NCI-H146 (cell line): Measurements from ENCODE around the gene PURA.
A peak's percentile ranks its signal among the peaks of the same experiment; 100 is the strongest.

Experiments used
- DNase-seq: peaks from one replicate; lab custom pipeline; 2025; lab: John Stamatoyannopoulos, UW

PURA gene

DNA sequence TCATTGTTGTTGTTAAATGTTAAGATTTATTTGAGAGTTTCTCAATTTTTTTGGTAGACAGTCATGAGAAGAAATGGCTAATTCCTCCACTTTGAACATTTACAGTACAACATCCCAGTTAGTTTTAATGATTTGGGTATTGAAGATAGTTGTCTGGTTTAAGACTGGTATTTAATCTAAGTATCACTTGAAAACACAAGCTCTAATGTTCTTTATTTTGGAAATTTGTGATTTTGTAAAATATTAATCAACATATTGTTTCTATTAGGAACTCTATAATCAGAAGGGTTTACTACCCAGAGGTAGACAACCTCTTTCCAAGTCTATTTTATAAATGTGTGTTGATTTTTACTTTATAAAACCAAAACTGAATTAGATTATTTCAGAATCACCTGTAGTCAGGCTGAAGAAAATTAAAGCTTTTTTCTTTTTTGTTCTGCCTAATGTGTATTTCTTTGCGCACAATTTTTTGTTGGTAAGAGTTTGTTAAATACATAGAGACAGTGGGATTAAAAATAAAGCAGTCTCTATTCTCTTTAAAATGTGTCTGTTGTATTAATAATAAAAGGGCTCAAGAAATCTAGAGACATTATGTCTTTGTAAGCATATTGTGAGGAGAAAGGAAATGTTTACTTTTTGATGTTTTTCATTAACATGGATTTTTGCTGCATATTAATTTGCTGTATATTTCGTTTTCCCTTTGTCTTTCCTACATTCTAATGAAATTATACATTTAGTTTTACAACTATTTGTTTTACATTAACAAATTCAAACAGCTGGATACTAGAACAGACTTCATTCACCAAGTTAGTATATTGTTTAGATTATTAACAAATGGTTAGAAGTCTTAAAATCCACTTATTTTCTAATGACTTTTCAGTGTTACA, 3.9 kb upstream of the PURA start:
- DNase-seq, result no peak

DNA sequence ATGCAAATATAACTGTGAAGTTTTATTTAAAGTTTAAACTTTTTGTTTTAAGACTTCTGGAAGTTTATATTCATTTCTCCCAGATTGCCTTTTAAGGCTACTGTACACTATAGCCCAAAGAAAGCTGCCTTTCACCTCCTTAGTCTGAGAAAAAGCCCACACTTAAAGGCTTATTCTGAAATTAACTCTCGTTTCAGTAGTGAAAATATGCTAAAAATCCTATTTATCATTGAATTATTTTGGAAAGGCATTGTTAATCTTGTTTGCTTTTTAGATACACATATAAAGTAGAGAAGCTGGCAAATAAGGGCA, 3.3 kb upstream of the PURA start:
- DNase-seq, result no peak

DNA sequence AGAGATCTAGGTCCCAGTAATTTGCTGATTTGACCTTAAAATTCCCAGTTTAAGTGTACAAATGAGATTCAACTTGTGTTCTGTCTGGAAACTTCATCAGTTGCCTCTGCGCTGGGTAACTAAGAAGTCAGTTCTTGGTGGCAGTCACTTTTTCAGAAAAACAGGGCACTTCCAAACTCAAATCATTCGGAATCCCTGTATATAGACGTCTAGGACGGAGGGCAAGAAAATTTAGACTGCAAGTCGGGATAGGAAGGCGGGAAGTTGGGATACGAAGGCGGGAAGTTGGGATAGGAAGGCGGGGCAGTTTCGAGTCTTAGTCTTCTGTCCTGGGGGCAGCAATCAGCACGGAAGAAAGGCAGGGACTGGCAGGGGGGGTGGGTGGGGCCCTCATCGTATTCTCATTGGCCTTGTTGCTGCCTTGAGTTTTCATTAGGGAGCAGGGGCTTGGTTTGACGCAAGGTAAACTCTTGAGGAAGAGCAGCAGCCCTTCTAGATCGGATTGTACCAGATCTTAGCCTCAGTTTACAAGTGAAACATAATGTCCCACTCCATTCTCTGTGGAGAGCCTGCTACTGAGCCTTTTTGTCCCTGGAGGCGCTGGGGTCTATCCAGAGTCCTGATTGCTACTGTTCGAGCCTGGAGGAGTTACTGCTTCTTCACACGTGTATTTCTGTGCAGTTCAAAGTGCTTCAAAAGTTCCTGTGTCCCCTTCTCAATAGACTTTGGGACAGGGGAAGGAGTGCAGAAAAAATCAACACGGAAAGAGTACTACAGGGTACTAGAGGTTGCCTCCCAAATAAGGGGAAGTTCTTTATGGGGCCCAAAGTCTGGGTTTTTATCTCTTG, 2.7 kb upstream of the PURA start:
- no peak for DNase-seq

DNA sequence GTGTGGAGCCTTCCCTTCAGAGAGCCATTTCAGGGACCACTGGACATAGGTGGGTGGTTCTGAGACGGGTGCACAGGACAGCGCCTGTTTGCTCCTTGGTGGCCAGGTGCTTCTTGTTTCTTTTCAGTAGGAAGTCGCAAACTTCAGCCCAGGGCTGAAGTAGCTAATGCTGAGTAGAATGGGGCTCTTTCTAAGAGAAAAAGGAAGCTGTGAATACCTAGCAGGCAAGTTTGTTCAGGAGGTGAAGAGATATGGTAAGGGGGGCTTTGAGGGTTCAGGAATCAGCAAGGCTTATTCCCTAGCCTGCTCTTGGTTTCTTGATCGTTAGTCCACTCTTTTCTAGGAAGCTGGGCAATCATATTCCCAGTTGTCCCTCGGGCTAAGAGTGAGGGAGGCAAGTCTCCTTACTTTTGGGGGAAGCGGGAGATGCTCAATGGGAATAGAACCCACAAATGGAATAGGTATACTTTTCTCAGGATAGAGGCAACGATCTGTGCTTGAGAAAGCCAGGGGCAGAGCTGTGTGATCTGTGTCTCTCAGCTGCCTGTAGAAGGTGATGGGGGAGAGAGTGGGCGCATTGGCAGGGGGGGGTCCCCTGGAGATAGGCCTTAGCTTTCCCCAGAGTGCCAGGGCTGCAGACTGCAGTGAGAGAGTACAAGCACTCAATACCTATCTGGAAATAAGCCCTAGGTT, 1.9 kb upstream of the PURA start:
- DNase-seq, result no peak

DNA sequence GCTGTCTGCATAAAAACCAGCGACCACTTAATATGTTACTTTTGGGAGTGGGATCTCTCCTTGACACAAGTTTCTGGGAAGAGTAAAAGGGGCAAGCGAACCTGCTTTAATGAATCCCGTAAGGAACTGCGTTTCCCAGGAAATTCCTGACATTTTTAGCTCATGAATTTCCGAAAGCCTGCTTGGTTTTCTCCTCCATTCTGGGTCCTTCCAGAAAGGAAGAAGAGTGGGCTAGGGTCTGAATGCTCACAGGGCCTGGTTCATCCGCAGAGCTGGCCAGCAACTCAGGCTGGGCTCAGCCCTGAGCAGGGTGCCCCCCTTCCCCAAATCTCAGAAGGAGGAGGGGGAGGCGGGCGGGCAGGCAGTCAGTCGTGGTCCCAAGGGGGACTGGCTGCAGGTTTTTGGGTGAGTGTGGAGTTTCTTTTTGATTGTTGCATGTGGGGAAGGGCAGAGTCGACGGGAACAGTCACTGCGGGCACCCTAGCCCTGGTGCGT, 1.2 kb upstream of the PURA start:
- no peak for DNase-seq

DNA sequence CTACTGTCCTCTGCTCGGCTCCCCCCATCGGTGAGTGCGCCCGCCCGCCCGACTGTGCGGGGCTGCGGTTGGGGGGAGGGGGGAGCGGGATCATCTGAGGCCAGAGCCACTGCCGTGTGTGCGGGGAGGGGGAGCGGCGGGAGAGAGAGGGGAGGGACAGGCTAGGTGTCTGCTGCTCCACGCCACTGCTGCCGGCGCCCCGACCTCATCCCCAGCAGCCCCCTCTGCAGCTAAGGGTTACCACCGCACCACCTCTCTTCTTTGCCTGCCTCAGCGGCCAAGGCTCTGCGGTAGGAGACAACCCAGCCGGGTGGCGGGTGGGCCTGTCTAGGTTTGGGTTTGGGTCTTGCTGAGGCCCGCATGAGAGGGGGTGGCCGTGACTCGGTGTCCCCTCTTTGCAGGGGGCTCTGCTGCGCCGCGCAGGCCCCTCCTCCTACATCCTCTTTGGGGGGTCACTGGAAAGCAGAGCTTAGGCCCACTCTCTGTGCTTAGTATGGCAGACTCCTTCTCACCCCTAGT, 670 bp upstream of the PURA start:
- DNase-seq, result no peak

DNA sequence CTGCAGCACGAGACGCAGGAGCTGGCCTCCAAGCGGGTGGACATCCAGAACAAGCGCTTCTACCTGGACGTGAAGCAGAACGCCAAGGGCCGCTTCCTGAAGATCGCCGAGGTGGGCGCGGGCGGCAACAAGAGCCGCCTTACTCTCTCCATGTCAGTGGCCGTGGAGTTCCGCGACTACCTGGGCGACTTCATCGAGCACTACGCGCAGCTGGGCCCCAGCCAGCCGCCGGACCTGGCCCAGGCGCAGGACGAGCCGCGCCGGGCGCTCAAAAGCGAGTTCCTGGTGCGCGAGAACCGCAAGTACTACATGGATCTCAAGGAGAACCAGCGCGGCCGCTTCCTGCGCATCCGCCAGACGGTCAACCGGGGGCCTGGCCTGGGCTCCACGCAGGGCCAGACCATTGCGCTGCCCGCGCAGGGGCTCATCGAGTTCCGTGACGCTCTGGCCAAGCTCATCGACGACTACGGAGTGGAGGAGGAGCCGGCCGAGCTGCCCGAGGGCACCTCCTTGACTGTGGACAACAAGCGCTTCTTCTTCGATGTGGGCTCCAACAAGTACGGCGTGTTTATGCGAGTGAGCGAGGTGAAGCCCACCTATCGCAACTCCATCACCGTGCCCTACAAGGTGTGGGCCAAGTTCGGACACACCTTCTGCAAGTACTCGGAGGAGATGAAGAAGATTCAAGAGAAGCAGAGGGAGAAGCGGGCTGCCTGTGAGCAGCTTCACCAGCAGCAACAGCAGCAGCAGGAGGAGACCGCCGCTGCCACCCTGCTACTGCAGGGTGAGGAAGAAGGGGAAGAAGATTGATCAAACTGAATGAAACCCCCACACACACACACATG, 654 bp downstream of the PURA start:
- DNase-seq, result peak; percentile 60

DNA sequence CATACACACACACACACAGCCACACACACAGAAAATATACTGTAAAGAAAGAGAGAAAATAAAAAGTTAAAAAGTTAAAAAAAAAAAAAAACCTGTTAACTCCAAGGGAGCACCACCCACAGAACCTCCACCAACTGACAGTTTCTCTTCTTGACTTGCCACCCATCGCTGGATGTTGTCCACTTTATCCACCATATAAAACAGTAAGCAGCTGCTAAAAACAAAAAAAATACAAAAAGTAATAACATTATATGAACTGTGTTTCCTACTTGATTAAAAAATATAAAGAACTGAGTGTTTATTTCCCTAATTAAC, 1.2 kb downstream of the PURA start:
- no peak for DNase-seq

DNA sequence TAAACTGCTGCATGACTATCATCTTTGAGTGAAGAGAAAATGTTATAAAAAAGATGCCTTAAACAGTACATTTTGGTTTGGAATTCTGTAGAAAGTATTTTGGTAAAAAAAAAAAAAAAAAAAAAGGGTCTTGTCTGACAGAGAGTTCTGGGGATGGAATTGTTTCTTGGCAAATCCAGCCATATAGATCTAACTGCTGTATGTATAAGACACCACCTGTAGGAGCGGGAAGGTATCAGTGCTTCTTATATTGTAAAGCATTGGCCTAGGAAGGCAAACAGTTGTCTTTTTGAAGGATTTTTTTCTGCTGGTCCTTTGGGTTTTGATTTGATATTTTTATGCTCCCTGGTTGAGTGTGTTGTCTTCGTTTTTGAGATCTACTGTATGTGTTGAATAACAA, 2.8 kb downstream of the PURA start:
- DNase-seq, result no peak

DNA sequence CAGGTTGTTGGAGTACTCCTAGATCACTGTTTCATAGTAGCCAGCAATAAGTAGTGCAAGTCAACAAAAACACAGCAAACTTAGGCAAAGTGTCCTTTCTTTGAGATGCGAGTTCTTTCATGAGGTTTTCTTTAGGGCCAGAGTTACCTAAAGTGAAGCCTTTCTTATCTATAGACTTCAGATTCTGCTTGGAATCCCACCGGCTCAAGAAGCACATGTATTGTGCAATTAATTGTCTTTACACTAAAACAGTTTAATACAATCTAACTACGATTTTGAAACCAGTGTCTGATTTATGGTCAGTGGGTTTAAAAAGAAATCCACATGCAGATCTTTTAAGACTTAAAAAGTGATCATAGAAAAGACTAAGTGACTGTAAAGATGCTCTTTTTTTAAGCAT, 3.6 kb downstream of the PURA start:
- DNase-seq, result no peak

DNA sequence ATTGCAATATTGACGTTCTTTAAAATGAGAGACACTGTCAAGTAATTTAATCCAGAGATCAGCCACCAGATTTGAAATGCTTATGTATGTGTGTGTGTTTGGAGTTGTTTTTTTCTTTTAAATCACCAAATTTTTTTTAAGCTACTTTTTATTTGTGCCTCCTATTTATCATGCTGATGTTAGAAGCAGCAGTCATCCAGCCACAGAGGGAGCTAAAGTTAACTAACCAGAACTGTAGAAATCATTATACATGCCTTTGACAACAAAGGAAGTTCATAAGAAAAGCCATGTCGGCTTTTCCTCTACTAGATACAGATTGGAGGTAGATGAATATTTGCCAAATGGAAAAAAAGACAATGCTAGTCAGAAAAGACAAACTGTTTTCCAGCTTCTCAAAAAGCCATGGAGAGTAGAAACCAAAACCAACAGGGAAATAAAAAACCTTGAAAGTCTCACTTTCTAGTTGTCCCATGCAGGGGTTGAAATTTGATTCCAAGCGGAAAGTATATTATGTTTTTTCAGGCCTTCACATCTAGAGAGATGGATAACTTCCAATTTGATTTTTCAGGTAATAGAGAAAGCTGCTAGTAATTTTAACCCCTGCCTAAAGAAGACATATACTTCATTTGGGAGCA, 4.5 kb downstream of the PURA start:
- DNase-seq, result no peak

DNA sequence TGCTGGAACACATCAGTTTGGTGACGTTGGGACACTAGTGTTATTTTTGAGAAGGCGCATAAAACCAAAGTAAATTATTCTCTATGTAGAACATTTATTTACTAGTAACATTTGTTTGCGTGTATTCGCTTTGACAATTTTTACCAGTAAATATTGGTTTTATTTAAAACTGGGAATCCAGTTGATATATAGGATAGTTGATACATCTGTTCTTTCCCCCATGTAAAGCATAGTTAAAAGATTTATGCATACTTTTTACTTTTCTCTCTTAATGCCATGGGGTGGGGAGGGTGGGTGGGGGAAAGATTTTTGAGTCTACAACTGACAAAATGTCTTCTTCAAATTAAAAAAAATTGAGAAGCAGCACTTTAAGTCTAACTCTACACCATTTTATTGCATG, 11.7 kb downstream of the PURA start, which contains the start of gene IGIP:
Gene IGIP, plus strand, starts transcription at position 301 of the 400 bp plus-strand sequence. CDS start 2,540 bp downstream, outside the sequence.
- no peak for DNase-seq

DNA sequence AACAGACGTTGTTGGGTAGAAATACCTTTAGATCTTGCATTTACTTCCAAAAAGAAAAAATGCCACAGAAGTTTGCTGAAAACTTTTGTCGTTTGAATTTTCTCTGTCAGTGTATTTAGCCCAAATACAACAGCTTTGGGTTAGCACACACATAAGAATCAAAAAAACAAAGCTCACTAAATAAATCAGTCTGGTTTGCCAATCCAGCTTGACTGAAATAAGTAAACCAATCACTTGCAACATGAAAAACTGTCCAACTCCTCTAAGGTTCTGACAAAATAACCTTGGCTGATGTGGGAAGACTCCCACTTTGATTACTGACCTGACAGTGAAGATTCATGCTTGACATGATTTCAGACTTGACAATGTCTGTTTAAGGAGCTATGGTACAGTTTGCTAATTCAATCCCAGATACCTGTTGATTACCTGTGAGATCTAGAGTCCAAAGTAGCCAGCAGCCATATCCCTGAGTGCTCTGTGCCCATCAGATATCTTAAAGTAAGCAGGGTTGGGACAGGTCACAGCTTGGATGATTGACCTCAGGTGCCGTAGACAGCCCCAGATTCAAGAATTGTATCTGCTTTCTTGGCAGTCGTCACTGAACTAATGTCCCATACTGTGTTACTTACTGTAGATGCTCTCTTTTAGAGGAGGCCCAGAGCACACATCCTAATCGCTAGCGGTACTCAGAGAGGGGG, 12.6 kb downstream of the PURA start:
- no peak for DNase-seq

DNA sequence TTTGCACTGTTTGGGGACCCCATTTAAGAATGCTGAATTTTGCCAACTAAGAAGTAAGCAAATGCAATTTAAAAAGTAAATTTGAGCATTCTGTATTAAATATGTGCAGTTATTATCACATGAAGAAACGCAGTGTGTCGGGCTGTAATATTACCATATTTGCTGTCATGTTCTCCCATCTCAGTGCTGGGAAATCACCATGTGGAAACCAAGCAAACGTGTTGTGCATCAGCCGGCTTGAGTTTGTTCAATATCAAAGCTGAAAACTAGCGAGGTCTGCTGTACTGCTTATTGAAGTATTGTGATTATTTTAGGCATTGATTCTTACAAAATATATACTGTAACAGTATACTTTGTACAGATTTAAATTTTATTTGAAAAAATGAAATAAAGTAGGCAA, 14.5 kb downstream of the PURA start:
- no peak for DNase-seq

DNA sequence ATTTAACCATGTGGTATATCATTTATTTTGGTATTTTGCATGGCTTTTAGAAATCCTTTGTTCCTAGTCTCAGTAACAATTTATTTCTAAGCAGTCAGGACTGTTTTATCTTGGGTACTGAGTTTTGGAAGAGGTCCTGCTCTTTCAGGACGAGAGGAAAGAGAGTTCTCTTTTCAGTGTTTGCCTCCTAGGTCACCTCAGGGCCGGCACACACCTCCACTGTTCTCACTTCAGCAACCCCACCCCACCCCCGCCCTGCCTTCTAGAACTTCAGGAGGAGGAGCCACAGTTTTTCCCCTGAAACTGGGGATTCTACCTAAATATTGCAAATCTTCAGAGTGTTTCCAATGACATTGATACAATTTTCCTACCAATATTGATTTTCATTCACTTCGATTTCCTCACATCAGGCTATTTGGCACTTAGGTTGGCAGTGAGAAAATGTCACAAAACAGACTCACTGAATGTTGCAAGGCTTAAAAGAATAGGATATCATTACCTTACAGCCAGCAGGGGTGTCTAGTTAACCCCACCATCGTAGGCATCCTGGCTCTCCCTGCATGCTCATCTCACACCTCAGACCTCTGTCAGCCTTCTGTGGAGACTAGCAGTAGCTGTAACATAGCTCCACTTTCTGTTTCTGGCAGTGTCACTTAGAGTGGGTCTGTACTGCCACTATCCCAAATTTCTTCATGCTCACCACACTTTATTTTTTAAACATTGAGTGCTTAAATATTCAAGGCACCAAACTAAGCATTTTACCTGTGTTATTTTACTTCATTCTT, 17.2 kb downstream of the PURA start:
- DNase-seq, result no peak

DNA sequence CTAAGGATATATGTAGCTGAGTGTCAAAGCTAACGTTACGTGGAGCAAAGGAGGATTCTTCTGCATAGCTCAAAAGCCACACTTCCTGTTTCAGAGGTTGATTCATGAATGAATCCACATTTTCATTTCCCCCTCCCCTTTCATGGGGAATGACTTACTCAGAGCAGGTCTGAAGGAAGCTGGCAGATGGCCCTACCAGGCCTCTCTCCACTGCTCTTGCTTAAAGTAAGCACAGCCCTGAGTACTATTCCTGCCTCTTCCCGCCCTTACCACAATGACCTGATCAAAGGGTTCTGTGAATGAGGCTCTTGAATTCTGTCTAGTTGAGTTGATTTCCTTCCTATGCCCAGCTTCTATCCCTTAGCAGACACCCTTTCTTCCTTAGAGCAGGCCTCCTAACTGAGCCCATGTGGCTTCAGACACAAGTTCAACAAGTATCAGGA, 18.1 kb downstream of the PURA start:
- DNase-seq, result no peak

DNA sequence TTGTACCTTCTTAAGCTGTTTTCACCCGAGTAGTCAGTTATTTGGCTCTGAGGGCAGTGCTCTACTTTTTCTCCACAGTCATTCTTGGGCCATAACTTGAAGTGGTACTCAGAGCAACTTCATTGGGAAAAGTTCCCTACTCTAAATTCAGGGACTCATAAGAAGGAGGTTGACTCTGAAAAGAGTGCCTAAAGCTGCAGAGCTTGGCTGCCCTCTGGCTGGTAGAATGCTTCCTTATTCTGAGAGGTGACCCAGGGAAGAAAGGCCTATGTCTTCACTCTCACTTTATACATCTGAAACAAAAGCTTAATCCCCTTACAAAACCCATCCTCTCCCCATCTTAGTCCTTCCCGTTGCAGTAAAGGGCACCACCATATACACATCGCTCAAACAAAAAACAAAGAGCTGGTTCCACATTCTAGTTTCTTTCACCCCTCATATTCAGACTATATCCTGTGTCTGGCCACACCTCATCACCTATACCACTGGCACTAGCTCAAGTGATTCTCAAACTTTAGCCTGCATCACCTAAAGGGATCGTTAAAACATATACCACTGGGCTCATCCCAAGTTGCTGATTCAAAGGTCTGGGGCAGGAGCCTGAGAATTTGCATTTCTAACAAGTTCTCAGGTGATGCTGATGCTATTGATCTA, 19.7 kb downstream of the PURA start:
- DNase-seq, result no peak

DNA sequence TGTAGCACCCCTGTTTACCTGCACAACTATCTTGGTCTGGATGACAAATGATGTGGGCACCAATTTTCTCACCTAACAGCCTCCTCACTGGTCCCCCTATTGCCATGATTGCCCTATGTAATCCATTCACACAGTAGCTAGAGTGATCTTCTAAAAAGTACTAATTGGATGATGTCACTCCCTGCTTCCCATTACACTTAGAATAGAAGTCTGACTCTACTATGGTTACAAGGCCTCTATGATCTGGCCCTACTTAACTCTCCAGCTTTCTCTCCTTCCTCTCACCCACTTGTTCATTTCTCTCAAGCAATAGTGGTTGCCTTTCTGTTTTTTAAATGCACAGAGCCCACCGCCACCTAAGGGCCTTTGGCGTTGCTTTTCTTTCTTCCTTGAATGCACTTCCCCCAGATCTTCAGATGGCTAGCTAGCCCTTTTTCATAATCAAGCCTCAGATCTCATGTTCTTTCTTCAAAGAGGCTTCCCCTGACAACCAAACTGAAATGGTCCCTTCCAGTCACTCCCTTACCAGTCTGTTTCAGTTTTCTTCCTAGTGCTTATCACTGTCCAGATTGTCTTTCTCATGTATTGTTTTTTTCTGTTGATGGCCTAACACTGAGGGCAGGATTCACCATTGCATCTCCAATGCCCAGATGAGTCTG, 20.5 kb downstream of the PURA start:
- DNase-seq, result no peak
